HG02884 (cell line): ENCODE measurements around the gene VCP.
A peak's percentile ranks its signal among the peaks of the same experiment; 100 is the strongest.

Experiments
- ATAC-seq: cut with Tn5 transposase; IDR thresholded peaks from one replicate; pipeline ENCODE4 v1.9.1; 2021; ENCODE audit warnings: mild to moderate bottlenecking, moderate library complexity; ENCODE audit not compliant: unreplicated experiment

Gene VCP

DNA sequence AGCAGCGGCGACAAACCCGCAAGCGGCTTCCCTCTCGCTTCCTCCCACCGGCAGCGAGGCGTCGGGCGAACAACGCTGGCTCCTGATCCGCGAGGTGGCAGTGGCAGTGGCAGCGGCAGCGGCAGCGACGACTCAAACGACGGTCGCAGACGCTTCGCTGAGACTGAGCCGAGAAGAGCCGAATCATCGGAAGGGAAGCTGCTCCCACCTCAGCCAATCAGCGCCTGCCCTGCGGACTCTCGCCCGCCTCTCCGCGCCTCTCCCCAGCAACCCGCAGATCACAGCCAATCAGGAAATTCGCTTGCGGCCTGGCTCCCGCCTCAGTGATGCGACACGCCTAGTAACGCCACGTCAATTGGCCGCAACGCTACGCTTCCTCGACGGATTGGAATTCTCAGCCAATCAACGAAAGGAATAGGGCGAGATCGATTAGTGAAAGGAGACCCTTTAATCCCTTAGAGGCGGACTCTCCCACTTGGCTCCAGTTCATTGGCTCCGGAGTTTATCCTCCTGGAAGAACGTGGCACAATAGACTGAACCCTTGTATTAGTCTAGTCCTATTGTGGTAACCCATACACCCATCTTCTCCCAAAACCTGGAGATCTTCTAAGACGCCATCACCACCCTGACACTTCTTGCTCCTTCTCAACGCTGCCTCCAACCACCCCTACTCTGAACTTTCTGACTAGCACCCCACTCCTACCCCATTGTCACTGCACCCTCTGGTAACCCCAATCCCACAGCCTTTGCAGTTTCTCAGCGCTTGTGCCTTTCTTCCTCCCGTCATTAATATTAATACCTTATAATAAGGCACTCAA is at the start of gene VCP:
Gene VCP, minus strand, starts transcription at position 165 of the 818 bp plus-strand sequence. CDS start 272 bp downstream, outside the sequence.
- peak; percentile 79 for ATAC-seq

DNA sequence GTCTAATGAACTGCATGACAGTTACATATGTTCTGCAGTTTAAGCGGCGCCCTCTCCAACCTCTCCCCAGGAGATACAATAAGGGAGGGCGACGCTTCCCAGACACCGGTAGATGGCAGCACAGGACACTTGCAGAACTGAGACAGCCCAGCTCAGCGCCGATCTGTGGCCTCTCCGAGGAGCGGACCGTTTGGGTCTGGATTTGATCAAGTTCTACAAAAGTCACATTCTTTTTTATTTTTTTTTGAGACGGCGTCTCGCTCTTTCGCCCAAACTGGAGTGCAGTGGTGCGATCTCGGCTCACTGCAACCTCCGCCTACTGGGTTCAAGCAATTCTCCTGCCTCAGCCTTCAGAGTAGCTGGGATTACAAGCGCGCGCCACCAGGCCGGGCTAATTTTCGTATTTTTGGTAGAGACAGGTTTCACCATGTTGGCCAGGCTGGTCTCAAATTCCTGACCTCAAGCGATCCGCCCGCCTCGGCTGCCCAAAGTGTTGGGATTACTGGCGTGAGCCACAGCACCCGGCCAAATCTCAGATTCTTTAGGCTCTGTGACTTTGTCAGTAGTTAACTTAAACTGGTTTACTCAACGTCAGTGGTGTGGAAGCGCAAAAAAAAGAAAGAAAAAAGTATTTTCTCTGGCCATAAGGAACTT is 44.6 kb upstream of the VCP start:
- ATAC-seq = peak; percentile 46

DNA sequence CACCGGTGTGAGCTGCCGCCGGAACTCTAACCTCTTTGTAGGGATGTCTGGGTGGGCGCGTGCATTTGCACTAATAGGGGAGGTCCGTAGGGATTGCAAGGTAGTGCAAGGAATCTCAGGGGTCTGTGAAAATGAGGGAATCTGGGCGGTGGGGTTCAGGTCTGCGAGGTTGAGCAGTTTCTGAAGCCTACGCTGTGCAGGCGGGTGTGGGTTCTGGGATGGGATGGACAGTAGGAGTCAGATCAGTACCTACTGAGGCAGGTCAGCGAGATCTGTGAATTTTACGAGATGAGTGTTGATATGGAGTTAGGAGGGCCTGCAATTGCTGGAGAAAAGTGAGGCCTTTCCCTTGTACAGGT is 44.1 kb upstream of the VCP start:
- no peak for ATAC-seq

DNA sequence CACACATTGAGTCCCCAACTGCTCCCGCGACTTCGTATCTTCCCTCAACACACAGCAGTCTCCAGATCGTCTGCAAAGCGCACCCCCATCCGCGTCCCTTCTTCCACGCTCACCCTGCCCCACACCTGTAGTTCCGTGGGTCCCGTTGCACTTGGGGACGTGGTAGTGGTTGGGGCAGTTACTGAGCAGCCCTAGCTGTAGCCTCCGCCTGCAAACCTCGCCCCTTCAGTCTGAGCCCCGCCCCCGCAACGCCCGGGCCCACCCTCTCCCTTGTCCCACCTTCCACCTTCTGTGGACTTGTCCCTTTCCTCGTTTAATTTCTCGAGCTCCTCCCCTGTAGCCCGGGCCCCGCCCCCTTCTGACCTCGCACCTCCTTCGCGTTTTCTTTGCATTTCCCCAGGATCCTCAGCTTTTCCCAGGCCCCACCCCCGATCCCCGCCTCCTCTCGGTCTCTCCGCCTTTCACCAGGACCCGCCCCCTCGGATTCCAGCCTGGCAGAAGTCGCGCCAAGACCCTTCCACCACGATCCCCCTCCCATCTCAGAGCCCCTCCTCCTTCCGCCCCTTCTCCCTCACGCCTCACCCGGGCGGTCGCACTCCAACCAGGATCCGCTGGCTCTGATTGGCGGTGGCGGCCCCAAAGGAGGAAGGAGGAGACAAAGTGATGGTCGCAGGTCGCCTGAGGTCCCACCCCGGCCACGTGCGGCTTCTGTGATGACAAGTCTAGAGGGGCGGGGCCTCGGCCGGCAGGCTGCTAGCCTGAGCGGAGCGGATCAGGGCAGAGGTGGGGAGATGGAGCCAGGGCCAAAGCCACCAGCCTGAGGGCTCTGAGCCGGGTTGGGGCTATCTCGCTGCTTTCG is 43.5 kb upstream of the VCP start, which contains the start of gene ATOSB:
Gene ATOSB, minus strand, starts transcription at position 183 of the 859 bp plus-strand sequence. CDS start 7,588 bp downstream, outside the sequence.
- peak; percentile 51 for ATAC-seq

DNA sequence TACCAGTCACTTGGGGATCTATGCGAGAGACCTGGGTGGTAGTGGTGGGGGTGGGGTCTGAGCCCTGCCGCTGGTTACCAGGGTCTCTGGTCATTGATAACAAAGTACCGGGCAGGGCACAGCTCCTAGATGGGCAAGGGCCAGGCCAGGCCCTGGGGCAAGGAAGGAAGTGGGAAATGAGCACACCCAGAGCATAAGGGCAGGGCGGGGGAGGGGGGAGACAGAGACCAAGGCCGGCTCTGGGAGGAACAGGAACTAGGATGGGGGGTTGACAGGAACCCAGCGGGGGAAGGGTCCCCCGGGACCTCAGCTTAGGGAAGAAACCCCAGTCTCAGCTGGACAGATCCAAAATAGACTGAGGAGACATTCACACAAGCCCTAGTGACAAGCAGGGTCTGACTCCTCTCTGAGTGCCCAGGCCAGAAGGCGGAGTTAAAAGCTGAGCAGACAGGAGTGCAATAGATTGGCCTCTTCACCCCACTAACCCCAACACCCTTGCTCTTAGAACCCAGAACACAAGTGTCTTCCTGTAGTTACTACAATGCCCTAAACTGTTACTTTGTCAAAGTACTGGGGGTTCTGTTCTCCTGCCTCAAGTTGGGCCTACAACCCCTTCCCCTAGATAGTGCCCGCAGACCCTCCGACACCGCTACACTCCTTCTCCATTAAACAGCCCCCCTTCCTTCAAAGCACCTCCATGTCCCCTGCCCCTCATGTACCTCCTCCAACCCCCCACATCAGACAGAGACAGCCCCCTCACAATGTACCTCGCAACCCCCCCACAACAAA is 42.6 kb upstream of the VCP start:
- no peak for ATAC-seq

DNA sequence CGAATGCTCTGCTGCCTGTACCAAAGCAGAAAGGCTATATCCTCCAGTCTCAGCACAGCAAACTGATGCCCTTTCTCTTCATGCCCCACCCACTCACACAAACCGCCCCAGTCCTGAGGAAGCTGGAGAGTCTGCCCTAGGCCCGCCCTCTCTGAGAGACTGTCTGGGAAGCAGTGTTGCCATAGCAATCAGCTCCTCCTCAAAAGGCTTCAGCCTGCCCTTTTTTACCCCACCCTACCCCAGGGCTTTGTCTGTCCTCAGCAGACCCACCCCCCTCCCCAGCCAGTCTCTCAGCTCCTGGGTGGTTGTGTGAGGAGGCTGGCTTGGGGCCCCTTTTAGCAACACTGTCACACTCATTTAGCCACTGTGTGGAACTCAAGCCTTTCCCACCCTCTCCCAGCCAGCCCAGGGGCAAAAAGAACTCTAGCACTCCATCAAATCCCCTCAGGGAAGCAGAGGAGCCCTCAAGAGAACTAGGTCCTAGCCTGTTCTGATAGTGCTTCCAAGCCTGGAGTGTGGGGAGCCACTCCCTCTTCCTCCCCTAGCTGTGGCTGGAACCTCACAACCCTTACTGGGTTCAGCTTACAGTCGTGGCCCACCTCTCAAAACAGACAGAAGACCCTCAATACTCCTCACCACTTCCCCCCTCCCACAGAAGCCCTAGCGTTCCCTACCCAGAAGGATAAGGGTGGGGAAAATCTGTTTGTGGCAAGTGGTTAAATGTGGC is 41.9 kb upstream of the VCP start:
- peak; percentile 21 for ATAC-seq

DNA sequence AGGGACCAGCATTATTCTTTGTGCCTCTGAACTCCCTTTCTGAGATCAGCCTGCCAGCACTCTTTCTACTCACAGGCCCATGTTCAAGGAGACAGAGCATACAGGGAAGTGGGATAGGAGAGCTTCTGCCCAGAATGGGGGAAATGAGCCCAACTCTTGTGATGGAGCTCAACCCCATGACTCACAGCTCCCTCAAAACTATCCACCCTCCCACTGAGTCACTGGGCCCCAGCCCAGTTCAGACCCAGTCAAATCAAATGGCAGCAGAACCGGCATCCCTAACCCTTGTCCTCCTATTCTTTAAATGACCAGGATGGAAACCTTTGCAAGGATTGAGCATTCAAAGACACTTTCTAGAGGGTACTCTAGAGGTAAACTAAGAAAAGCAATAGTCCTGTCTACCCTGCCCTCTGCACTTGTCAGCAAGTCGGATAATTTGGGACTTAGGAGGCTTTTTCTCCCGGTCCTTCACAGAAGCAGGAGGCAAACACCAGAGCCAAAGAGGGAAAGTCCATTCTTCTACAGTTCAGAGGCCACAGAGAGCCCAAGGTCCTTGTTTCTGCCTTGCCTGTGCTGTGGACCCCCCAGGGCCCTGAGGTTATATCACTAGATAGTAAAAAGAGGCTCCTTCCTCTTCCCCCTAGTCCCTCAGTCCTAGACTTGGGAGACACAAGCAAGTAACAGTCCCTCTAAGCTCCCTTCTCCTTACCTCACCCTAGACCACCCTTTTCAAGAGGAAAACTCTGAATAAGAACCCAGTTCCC is 40.0 kb upstream of the VCP start:
- no peak for ATAC-seq

DNA sequence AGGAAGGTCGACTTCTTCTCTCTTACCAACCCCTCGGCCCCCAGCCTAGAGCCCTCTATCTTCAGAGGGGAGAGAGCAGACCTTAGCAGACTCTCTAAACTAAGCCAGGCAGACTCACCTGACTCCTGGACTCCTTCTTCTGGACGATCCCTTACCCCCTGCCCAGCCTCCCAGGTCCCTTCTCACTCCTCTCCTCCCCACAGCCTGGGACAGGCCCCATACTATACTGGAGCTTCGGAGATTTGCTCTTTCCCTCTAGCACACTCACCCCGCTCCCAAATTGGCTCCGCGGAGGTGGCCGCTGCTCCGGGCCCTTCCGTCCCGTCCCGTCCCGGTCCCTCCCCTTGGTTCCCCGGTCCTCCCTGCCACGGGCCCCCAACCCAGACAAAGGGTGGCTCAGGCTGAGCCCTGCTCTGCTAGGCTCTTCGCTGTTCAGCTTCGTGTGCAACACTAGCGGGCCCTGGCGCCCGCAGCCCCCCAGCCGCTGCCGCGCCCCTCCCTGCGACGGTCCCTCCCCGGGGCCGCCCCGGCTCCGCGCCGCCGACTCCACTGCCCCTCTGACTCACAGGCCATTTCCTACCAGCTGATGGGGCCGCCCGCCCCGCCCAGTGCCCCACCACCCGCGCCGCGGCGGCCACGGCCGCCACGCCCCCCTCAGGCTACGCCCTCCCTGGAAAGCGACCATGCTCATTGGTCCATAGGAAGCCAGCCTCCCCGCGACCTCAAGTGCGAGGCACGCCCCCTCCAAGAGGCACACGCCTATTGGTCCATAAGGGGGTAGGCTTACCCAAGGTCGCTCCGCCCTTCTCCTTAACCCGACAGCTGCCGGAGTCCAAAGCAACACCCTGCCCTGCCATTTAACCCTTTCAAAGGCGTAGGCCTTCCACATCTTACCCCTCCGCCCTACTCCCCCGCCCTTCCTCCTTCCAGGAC is 38.8 kb upstream of the VCP start:
- ATAC-seq = peak; percentile 63

DNA sequence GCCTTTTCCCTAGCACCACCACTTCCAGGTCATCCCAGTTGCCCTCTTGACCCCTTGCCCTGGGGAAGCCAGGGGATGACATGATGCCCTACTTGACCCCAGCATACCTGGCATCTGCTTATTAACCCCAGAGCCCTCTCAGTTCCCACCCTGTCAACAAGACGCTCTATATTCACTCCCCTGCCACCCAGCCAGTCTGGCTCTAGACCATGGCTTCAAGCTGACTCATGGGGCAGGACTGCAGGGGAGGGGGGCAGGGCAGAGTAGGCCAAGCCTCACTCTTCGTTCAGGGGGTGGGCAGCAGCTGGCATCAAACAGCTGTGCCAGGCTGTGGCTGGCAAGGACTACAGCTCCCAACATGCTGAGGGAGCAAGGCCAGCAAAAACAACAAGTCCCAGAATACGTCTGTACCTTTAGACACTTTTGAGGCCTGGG is 37.9 kb upstream of the VCP start:
- no peak for ATAC-seq

DNA sequence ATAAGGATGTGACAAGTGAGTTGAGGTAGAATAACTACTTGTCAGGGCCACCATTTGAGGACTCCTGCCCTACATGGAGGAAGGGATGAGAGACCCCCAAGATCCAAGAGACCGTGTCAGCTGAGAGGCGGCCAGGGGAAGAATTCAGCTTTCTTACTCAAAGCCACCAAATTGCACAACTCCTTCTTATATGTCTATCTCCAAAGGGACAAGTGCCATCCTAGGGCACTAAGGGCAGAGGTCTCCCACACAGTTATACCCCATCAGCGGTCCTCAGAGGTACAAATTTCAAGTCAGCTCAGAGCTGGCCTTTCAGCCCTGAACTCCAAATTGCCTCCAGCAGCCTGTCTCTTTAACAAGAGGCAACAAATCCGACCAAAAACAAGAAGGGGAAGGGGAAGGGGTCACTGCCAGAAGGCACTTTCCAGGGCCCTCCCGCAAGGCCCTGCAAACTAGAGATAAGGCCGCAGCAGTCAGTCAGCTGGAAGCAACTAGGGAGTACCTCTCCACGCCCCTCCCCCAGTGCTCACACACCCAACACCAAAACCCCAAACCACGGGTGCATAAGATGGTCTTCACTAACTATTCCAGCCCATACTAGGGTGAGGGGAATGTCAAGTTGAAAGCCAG is 36.6 kb upstream of the VCP start:
- ATAC-seq = no peak

DNA sequence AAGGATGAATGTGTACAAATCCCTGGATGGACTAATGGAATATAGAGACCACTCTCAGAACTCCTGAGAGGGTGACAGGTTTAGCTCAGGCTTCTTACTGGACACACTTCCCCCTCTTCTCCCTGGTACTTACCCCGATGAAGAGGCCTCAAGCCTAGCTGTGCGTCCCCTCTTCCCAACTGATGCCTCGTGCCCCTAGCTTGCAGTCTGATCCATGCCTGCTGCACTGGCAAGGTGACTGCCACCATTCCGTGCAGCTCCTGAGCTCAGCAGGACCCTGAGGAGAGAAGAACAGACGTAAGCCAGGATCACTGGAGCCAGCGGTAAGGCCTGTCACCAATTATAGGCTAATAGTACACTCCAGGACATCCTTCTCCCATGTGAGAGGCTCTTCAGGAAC is 36.0 kb upstream of the VCP start:
- no peak for ATAC-seq

DNA sequence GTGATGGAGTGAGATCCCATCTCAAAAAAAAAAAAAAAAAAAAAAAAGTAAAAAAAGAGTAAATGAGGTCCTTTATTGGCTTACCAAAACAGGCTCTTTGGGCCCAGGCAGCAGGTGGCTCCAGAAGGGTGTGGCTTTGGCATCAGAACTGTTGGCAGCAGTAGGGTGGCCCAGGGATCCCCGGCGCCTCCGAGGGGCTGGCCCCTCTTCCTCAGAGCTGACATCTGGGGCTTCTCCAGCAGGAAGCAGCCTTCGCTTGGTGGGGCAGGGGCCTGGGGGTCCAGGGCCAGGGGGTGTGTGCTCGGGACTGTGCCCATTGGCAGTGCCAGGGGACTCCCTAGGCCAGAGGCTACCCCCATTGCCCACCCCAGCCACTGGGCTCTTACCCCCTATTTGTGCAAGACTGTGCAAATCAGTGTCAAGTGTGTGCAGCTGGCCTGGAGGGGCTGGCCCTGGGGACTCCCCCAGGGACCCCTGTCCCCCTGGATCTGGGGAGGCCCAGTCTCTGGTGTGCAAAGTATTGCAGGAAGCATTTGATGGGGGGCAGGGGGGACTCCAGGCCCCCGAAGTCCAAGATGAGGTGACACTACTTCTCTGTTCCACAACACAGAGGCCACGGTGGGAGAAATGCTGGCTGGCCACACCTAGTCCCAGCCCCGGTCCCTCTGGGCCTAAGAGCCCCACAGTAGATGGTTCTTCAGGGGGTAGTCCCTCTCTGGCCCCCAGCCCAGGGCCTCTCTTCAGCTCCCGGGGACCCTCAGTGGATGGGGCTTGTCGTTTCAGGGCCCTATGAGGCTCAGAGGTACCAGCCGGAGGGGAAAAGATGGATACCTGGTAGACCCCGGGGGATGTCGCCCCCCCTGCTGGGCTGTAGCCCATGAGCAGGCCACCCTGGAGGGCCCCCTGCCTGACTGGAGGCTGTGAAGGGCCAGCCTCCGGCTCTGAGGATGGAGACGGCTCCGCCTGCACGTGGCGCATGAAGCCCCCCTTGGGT is 35.2 kb upstream of the VCP start:
- ATAC-seq = no peak

DNA sequence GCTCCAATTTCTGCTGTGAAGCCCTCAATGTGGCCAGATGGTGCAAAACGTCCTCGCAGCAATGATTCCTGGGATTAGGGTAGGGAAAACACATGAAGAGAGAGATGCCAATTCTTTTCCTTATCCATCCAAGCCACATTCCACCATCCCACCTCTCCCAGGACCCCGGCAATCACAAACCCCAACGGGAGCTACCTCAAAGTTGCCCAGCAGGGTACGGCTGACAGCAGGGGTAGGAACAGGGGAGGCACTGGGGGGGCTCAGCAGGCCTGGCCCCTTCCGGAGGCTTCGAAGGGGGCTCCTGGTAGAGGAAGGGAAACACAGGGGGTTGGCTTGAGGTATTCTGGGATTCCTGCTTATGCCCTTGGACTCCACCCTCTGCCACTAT is 33.9 kb upstream of the VCP start:
- ATAC-seq = no peak

DNA sequence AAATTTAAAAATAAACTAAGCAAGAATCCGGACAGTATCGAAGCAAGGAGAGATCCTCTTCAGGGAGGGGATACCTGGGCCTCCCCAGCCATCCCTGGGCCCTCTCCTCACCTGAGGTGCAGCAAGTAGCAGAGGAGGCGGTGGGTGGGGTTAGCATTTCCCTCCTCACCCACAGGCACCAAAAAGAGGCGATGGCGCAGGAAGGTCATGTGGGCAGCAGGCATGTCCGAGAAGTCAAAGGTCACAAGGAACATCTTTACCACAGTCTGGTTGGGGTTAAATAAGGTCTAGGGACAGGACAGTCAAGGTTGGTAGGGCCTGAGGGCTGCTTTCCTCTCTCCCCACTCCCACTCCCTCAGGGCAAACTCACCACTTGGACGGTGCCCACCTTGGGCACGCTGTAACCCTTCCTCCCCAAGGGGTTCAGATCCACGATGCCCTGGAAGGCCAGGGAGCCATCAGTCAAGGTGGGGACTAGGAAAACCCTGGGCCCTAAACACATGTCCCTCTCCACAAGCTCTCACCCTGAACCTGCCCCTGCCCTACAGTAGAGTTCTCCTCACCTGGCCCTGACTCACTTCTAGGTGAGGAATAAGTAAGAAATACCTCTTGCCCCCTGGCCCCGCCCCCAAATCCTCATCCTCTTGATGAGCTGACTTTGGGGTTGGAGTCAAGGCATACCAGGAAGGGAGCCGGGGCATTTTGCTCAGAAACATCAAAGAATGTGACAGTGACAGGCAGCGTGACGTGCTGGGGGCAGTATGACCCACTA is 33.3 kb upstream of the VCP start:
- no peak for ATAC-seq

DNA sequence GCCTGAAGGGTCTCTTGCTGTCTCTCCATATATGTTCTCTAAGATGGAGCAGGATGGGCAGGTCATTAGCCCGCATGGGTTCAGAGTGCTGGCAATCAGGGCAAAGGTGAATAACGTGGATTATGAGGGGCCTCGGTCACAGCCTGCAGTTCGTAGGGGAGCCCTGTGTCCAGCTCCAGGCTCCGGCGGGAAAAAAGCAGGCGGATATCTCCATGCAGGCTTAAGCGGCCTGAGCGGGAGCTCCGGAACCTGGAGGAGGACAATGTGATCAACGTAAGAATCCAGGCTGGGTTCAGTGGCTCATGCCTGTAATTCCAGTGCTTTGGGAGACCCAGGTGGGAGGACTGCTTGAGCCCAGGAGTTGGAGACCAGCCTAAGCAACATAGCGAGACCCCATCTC is 32.7 kb upstream of the VCP start:
- no peak for ATAC-seq

DNA sequence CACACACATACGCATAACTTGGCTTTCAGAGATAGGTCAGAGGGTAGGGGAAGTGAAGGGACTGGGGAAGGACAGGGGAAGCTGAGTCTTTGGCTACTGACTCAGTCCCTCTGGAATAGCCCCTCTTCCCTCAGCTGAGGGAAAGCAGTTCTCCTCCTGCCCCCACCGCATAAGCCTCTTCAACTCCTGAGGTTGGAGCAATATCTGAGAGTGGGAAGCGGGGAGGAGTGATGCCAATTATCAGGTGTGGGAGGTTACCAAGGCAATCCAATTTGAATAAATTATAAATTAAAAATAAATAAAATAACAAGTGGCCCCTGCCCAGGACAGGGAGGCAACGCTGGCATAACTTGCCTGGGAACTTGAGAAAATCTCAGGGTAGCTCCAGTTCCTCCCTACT is 32.2 kb upstream of the VCP start:
- no peak for ATAC-seq
